ENCODE results near the gene DNAJB11. TPM values are rescaled to one million over a fixed set of nuclear protein-coding genes. Genes with fewer than 3 reads are reported as not detected.

Gene DNAJB11
- total and polyA plus RNA-seq, 2 donors (not counting 1 experiment from before 2014, with no cell fraction given): 17.9 to 27.7 TPM

DNA sequence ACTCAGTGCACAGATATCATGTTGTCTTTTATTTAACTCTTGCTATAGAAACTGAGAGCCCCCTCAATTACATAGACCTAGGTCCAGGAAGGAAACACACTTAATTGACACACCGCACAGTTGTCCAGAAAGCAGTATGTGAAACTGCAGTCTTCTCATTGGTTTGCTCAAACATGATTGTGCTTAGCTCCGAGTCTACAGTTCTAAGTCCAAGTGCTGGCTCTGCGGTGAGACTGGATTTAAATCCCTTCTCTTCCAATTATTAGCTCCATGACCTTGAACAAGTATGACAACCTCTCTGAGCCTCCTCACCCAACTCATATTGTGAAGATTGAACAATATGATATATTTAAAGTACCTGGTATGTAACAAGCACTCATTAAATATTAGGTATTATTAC lies 23.3 kb downstream of the DNAJB11 start:
- WGBS (ENCODE audit: insufficient coverage): 94% methylated on average over 3 of the region's 3 CpGs
- no peaks in the 10 kb centered on the region for H3K36me3 ChIP-seq (replicated peaks in 1 of 2; ENCODE audit: control extremely low read depth in 1 of 2, control insufficient read depth in 1 of 2, extremely low read depth in 1 of 2, insufficient read depth in 2 of 2, low read length in 1 of 2)
- H2AFZ ChIP-seq (ENCODE audit: insufficient read depth, low read depth, low read length, poor library complexity, severe bottlenecking): no peak overlapping the region
- Mint-ChIP-seq H3K9me3 (ENCODE audit: insufficient read depth) (no peaks in the 10 kb centered on the region), H3K4me3 (no peak overlapping the region), H3K27me3 (peaks cover 9% of the 10 kb centered on the region), H3K27ac (no peak overlapping the region), H3K4me1 (no peaks in the 10 kb centered on the region)
- ChIA-PET POLR2A (no interaction called here), CTCF (interaction anchor here (0.6 kb wide), 1 partner anchor 489 kb away, joined by 4 read pairs; no protein-coding TSS in a partner anchor)
- TF ChIP-seq EZH2 (IDR thresholded peaks at IDR 0.05; ENCODE audit: borderline replicate concordance, insufficient read depth, low read depth, low read length, poor library complexity, severe bottlenecking): no peak
- TF ChIP-seq, protein P1, sequence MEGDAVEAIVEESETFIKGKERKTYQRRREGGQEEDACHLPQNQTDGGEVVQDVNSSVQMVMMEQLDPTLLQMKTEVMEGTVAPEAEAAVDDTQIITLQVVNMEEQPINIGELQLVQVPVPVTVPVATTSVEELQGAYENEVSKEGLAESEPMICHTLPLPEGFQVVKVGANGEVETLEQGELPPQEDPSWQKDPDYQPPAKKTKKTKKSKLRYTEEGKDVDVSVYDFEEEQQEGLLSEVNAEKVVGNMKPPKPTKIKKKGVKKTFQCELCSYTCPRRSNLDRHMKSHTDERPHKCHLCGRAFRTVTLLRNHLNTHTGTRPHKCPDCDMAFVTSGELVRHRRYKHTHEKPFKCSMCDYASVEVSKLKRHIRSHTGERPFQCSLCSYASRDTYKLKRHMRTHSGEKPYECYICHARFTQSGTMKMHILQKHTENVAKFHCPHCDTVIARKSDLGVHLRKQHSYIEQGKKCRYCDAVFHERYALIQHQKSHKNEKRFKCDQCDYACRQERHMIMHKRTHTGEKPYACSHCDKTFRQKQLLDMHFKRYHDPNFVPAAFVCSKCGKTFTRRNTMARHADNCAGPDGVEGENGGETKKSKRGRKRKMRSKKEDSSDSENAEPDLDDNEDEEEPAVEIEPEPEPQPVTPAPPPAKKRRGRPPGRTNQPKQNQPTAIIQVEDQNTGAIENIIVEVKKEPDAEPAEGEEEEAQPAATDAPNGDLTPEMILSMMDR (IDR thresholded peaks at IDR 0.05): no peak
- intact Hi-C loops (cut with micrococcal nuclease): no loop called here
- no peaks in the 10 kb centered on the region for H3K27me3 ChIP-seq (replicated peaks in 1 of 4; ENCODE audit: control extremely low read depth in 1 of 4, control insufficient read depth in 3 of 4, insufficient read depth in 4 of 4, low read length in 3 of 4)
- H3K9ac ChIP-seq (ENCODE audit: low read length): no peak overlapping the region
- DNase-seq: no peak
- no peaks in the 10 kb centered on the region for H3K79me2 ChIP-seq (ENCODE audit: control insufficient read depth, insufficient read depth, low read length)
- H3K4me3 ChIP-seq (ENCODE audit: control extremely low read depth in 1 of 5, extremely low read depth in 1 of 5, insufficient read depth in 1 of 5, low read depth in 2 of 5, low read length in 4 of 5): no peak overlapping the region
- H3K9me3 ChIP-seq (ENCODE audit: control extremely low read depth in 1 of 3, control insufficient read depth in 2 of 3, insufficient read depth in 1 of 3, low read length in 2 of 3): no peaks in the 10 kb centered on the region
- no peaks in the 10 kb centered on the region for H3K4me1 ChIP-seq (ENCODE audit: control insufficient read depth in 2 of 2, insufficient read depth in 2 of 2, low read length in 2 of 2)
- no peak for ATAC-seq (ENCODE audit: low read depth)
- no peak overlapping the region for H3K4me2 ChIP-seq (replicated peaks; ENCODE audit: low read depth, low read length, poor library complexity, severe bottlenecking)
- H3K27ac ChIP-seq (ENCODE audit: low read length in 2 of 2): no peak overlapping the region
- no peaks in the 10 kb centered on the region for H4K20me1 ChIP-seq (ENCODE audit: control insufficient read depth, insufficient read depth, low read length, poor library complexity, severe bottlenecking)

DNA sequence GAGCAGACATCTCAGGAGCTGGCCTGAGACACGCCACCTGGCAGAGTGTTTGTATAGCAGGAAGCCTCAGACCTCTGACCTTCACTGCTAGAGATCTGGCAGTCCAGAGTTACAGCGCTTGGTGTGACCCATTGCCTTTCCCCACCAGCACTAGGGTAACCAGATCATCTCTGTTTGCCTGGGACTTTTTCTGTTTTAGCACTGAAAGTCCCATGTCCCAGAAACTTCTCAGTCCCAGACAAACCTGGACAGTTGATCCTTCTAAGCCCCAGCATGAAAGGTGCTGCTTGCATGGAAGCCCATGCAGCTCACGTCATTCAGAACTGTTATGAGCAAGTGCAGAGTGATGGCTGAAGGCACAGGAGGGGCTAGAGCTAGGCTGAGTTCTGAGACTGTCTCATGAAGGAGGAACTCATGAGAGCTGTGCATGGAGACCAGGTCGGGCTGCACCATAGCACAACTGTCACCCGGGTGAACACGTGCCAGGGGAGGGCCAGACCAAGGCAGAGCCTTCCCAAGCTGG lies 24.1 kb downstream of the DNAJB11 start:
- Mint-ChIP-seq H3K4me1 (no peaks in the 10 kb centered on the region), H3K4me3 (no peak overlapping the region), H3K9me3 (ENCODE audit: insufficient read depth) (no peaks in the 10 kb centered on the region), H3K27ac (no peak overlapping the region), H3K27me3 (peaks cover 9% of the 10 kb centered on the region)
- no peaks in the 10 kb centered on the region for H3K4me1 ChIP-seq (ENCODE audit: control insufficient read depth in 2 of 2, insufficient read depth in 2 of 2, low read length in 2 of 2)
- DNase-seq (no peak), ATAC-seq (ENCODE audit: low read depth) (no peak)
- no peaks in the 10 kb centered on the region for H4K20me1 ChIP-seq (ENCODE audit: control insufficient read depth, insufficient read depth, low read length, poor library complexity, severe bottlenecking)
- no peak overlapping the region for H3K27ac ChIP-seq (ENCODE audit: low read length in 2 of 2)
- WGBS (ENCODE audit: insufficient coverage): 92% methylated on average over 5 of the region's 6 CpGs
- H3K4me2 ChIP-seq (replicated peaks; ENCODE audit: low read depth, low read length, poor library complexity, severe bottlenecking): no peak overlapping the region
- H2AFZ ChIP-seq (ENCODE audit: insufficient read depth, low read depth, low read length, poor library complexity, severe bottlenecking): no peak overlapping the region
- no peaks in the 10 kb centered on the region for H3K9me3 ChIP-seq (ENCODE audit: control extremely low read depth in 1 of 3, control insufficient read depth in 2 of 3, insufficient read depth in 1 of 3, low read length in 2 of 3)
- intact Hi-C loops (cut with micrococcal nuclease): no loop called here
- no peaks in the 10 kb centered on the region for H3K36me3 ChIP-seq (replicated peaks in 1 of 2; ENCODE audit: control extremely low read depth in 1 of 2, control insufficient read depth in 1 of 2, extremely low read depth in 1 of 2, insufficient read depth in 2 of 2, low read length in 1 of 2)
- H3K27me3 ChIP-seq (replicated peaks in 1 of 4; ENCODE audit: control extremely low read depth in 1 of 4, control insufficient read depth in 3 of 4, insufficient read depth in 4 of 4, low read length in 3 of 4): no peaks in the 10 kb centered on the region
- CTCF ChIA-PET: no interaction called here
- H3K79me2 ChIP-seq (ENCODE audit: control insufficient read depth, insufficient read depth, low read length): no peaks in the 10 kb centered on the region
- no peak for TF ChIP-seq EZH2 (IDR thresholded peaks at IDR 0.05; ENCODE audit: borderline replicate concordance, insufficient read depth, low read depth, low read length, poor library complexity, severe bottlenecking)
- H3K4me3 ChIP-seq (ENCODE audit: control extremely low read depth in 1 of 5, extremely low read depth in 1 of 5, insufficient read depth in 1 of 5, low read depth in 2 of 5, low read length in 4 of 5): no peak overlapping the region
- POLR2A ChIA-PET: no interaction called here
- H3K9ac ChIP-seq (ENCODE audit: low read length): no peak overlapping the region

Measured in B cell (primary cell).